Right lobe of liver (tissue), 4 donors: ENCODE results near the gene TMEM134.

ENCODE experiments used
- POLR2A ChIP-seq: fragments of 450-650 bp; IDR thresholded peaks from one replicate; pipeline ENCODE4 v1.6.1; 2017; ENCODE audit warnings: antibody characterized with exemption, mild to moderate bottlenecking
- TF ChIP-seq, protein P1 (sequence below), 4 donors: fragments of 200-600 bp in 3 of 4; fragments of 450-650 bp in 1 of 4; IDR thresholded peaks; one replicate each; pipeline versions ENCODE4 v1.5.1 to v1.8.0; 2016 to 2022; ENCODE audit warnings: antibody characterized with exemption in 4 of 4, mild to moderate bottlenecking in 2 of 4
- donor health status: DM: no; HTN: no; CAD: no.
- donor health status: DM: no; HTN: no; CAD: no.
- donor health status: DM: no; HTN: yes; CAD: no.

- TF ChIP-seq, protein P1, sequence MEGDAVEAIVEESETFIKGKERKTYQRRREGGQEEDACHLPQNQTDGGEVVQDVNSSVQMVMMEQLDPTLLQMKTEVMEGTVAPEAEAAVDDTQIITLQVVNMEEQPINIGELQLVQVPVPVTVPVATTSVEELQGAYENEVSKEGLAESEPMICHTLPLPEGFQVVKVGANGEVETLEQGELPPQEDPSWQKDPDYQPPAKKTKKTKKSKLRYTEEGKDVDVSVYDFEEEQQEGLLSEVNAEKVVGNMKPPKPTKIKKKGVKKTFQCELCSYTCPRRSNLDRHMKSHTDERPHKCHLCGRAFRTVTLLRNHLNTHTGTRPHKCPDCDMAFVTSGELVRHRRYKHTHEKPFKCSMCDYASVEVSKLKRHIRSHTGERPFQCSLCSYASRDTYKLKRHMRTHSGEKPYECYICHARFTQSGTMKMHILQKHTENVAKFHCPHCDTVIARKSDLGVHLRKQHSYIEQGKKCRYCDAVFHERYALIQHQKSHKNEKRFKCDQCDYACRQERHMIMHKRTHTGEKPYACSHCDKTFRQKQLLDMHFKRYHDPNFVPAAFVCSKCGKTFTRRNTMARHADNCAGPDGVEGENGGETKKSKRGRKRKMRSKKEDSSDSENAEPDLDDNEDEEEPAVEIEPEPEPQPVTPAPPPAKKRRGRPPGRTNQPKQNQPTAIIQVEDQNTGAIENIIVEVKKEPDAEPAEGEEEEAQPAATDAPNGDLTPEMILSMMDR (IDR thresholded peaks at IDR 0.05) = no peak
- no peak for TF ChIP-seq POLR2A
These were observed 35.2 kb upstream of the TMEM134 start for GRCh38 chr11:67504005-67504949.
